Neural crest cell (in vitro differentiated cells): ENCODE results near the gene MEX3D. TPM values are rescaled to one million over a fixed set of nuclear protein-coding genes. Genes with fewer than 3 reads are reported as not detected.

ENCODE experiments used
- DNase-seq: peaks from one replicate; pipeline ENCODE4 v3.0.0; 2021; ENCODE audit warnings: low read depth, mixed read lengths, low spot score
- H3K27ac Mint-ChIP-seq: one replicate; pipeline ENCODE4 v1.8.0; 2021; ENCODE audit warnings: mild to moderate bottlenecking, mixed read lengths; ENCODE audit not compliant: unreplicated experiment
- H3K27me3 Mint-ChIP-seq: 2 replicates; pipeline ENCODE4 v1.8.0; 2021; ENCODE audit warnings: low read depth, mild to moderate bottlenecking, mixed read lengths
- H3K36me3 Mint-ChIP-seq: 2 replicates; pipeline ENCODE4 v1.8.0; 2021; ENCODE audit warnings: low read depth, mild to moderate bottlenecking, mixed read lengths
- H3K4me1 Mint-ChIP-seq: 2 replicates; pipeline ENCODE4 v1.8.0; 2021; ENCODE audit warnings: mixed read lengths
- H3K4me3 Mint-ChIP-seq: one replicate; pipeline ENCODE4 v1.8.0; 2021; ENCODE audit warnings: mild to moderate bottlenecking, mixed read lengths
- H3K9me3 Mint-ChIP-seq: 2 replicates; pipeline ENCODE4 v1.8.0; 2021; ENCODE audit warnings: mixed read lengths
- total RNA-seq: library from RNA; stranded (reverse); gene quantifications from 2 replicates; pipeline ENCODE4 v1.2.1, GENCODE V29; 2021
- TF ChIP-seq, protein P1 (sequence below): fragments of 200-600 bp; sonication (generic); conservative IDR thresholded peaks from 2 replicates; pipeline ENCODE4 v1.5.0; 2021; ENCODE audit warnings: antibody characterized with exemption, mild to moderate bottlenecking

The MEX3D gene
- total RNA-seq, 1 donor from 2014 or later = 103 TPM

DNA sequence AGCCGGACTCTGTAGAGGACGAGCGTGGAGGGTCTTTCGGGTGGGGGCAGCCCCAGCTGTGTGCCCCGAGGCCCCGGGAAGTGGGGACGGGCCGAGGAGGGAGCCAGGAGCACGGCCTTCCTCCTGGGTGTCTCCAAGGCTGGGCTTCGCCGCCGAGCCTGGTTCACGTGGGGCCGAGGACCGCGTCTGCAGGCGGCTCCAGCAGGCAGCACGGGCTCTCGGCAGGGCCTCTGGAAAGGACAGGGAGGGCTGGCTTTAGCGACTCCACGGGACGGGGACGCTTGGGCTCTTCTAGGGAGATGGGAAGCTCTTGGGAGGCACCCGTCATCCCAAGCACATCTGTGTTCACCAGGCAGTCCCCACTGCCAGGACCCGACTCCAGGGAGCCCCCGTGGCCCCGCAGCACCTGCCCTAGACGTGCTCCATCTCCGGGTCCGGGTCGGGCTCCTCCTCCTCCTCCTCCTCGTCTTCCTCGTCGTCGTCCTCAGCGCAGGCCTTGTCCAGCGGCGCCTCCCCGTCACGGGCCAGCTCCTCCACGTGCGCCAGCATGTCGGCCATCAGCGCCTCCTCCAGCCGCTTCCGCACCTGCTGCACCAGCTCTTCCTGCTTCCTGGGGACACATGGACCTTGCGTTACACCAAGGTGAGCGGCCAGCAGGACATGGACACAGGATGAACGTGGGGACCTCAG lies 9.9 kb upstream of the MEX3D start:
- no peaks in the 10 kb centered on the region for H3K27me3 Mint-ChIP-seq
- peaks cover 11% of the 10 kb centered on the region for H3K36me3 Mint-ChIP-seq
- H3K27ac Mint-ChIP-seq = no peak overlapping the region
- H3K4me1 Mint-ChIP-seq = no peaks in the 10 kb centered on the region
- DNase-seq = no peak
- H3K4me3 Mint-ChIP-seq = no peak overlapping the region
- no peaks in the 10 kb centered on the region for H3K9me3 Mint-ChIP-seq
- TF ChIP-seq, protein P1, sequence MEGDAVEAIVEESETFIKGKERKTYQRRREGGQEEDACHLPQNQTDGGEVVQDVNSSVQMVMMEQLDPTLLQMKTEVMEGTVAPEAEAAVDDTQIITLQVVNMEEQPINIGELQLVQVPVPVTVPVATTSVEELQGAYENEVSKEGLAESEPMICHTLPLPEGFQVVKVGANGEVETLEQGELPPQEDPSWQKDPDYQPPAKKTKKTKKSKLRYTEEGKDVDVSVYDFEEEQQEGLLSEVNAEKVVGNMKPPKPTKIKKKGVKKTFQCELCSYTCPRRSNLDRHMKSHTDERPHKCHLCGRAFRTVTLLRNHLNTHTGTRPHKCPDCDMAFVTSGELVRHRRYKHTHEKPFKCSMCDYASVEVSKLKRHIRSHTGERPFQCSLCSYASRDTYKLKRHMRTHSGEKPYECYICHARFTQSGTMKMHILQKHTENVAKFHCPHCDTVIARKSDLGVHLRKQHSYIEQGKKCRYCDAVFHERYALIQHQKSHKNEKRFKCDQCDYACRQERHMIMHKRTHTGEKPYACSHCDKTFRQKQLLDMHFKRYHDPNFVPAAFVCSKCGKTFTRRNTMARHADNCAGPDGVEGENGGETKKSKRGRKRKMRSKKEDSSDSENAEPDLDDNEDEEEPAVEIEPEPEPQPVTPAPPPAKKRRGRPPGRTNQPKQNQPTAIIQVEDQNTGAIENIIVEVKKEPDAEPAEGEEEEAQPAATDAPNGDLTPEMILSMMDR = no peak

DNA sequence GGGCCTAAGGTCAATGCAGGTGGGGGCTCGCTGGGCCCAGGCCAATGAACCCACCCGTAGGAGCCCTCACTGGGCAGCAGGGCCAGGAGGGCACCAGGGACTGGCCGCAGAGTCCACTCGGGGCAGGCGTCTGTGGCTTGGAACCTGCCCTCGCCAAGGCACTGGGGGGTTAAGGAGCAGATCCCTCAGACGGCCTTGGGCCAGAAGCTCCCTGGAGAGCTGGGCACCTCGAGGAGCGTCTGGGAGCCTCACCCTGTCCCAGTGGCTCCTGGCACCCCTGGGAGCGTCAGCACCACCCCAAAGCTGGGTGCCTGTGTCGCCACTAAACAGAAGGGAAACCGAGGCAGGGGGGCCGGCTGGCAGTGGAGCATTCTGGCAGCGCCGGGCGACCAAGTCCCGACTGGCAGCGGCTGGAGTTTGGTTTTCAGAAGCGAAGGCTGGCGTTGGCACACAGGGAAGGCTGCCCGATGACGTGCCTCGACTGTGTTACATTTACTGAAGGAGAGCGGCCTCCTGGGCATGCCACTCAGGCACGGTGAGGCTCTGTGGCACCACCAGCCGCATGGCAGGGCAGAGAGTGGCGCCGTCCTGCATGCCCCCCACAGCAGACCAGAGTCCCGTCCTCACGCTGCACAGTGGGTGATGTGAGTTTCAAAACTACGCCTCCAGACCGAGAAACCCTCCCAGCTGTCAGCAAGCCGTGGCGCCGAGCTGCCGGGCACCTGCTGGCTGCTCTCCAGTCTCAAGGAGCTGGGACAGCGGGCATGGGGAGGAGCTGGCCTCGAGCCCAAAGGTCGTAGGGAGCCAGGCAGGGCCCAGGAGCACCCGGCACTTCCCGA lies 9.2 kb upstream of the MEX3D start:
- DNase-seq = no peak
- H3K27ac Mint-ChIP-seq = no peak overlapping the region
- H3K4me3 Mint-ChIP-seq = no peak overlapping the region
- no peaks in the 10 kb centered on the region for H3K4me1 Mint-ChIP-seq
- TF ChIP-seq, protein P1 = no peak
- H3K9me3 Mint-ChIP-seq = no peaks in the 10 kb centered on the region
- peaks cover 11% of the 10 kb centered on the region for H3K36me3 Mint-ChIP-seq
- H3K27me3 Mint-ChIP-seq = no peaks in the 10 kb centered on the region

DNA sequence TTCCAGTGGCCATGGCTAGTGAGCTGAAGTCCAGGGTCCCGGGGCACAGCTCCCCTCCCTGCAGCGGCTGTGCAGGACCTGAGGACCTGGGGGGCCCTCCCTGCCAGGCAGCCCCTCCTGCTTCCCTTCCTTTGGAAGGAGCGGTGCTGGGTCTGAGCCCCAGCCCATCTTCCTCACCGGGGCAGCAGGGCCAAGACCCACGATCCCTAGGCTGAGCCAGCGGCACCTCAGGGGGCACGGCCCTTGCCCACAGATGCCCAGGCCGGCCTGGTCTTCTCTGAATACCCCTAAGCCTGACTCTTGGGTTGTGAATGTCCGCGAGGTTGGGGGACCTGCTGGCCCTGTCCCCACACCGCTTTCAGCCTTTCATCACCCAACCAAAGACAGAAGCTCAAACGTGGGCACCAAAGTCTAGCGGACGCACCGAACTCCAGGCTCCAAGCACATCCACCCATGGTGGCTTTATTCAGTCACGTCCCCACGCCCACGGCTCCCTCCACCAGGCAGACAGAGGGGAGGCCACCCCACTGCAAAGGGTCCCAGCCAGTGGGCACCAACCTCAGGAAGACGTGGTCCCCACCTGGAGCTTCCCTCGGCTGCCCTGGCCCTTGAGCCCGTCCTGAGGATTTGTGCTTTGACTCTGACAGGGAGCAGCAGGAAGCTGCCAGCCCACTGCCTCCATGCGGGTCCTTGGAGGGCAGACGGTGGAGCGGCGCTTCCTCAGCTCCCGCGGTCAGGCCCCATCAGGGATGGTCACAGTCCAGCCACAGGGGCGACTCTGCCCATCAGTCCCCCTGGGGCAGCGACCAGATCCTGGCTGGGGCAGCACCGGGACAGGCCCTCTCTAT lies 8.3 kb upstream of the MEX3D start:
- H3K4me3 Mint-ChIP-seq = peak overlapping the region; percentile 50
- H3K36me3 Mint-ChIP-seq = peaks cover 11% of the 10 kb centered on the region
- H3K27ac Mint-ChIP-seq = no peak overlapping the region
- DNase-seq = no peak
- peaks cover 3% of the 10 kb centered on the region for H3K27me3 Mint-ChIP-seq
- no peaks in the 10 kb centered on the region for H3K9me3 Mint-ChIP-seq
- TF ChIP-seq, protein P1 = no peak
- peaks cover 4% of the 10 kb centered on the region for H3K4me1 Mint-ChIP-seq

DNA sequence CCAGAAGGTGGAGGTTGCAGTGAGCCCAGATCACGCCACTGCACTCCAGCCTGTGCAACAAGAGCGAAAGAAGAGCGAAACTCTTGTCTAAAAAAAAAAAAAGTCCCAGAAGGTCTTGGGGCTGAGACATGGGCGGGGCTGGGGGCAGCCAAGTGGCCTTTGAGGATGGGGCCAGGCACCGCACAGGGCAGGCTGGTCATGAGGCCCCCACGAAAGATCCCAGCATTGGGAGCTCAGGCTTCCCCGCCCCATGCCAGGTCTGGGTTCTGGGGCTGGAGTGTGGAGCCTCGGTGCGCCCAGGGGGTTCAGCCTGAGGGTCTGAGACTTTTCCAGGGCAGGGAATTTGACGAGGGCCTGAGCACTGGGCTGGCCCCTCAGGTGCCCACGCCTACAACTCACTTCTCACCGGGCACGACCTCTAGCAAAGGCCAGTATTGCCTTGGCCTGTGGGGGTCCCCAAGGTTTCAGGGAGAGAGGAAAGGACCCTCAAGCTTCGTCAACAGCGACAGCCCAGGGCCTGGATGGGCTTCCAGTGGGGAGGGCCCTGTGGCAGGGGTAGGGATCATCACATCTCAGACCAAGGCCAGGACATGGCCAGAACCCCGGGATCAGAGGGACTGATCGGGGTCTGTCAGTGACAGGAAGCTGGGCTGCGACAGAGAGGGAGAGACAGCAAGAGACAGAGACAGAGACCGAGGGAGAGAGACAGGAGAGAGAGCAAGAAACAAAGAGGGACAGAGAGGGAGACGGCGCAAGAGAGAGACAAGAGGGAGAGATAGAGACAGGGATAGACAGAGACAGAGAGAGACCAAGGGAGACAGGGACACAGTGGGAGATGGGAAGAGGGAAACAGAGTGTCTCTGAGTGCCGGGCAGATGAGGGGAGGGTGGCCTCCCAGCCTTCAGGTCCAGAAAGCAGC lies 7.5 kb upstream of the MEX3D start:
- Mint-ChIP-seq H3K9me3 (no peaks in the 10 kb centered on the region), H3K4me3 (peak overlapping the region; percentile 50), H3K4me1 (peaks cover 9% of the 10 kb centered on the region), H3K36me3 (peaks cover 12% of the 10 kb centered on the region), H3K27me3 (peaks cover 9% of the 10 kb centered on the region), H3K27ac (no peak overlapping the region)
- no peak for DNase-seq
- TF ChIP-seq, protein P1 = no peak
